Memory B cell (primary cell): Measurements from ENCODE around the gene NDUFB10.

Experiments used
- ATAC-seq: fragments of 150-1000 bp; cut with Tn5 transposase; 2 replicates; pipeline ENCODE4 v1.10.0; 2021; ENCODE audit warnings: low read depth, mild to moderate bottlenecking, moderate library complexity
- DNase-seq, 2 donors: peaks; one replicate each; pipeline ENCODE4 v3.0.0; 2022; ENCODE audit warnings: low spot score in 2 of 2
- H3K27ac Mint-ChIP-seq: one replicate; pipeline ENCODE4 v1.8.0; 2022; ENCODE audit warnings: mild to moderate bottlenecking, moderate library complexity, mixed read lengths
- H3K27me3 Mint-ChIP-seq: one replicate; pipeline ENCODE4 v1.8.0; 2022; ENCODE audit warnings: mixed read lengths
- H3K36me3 Mint-ChIP-seq: one replicate; pipeline ENCODE4 v1.8.0; 2022; ENCODE audit warnings: mild to moderate bottlenecking, mixed read lengths
- H3K4me1 Mint-ChIP-seq: one replicate; pipeline ENCODE4 v1.8.0; 2022; ENCODE audit warnings: mixed read lengths
- H3K4me3 Mint-ChIP-seq: one replicate; pipeline ENCODE4 v1.8.0; 2022; ENCODE audit warnings: mild to moderate bottlenecking, moderate library complexity, mixed read lengths
- H3K9me3 Mint-ChIP-seq: one replicate; pipeline ENCODE4 v1.8.0; 2022; ENCODE audit warnings: mixed read lengths

The NDUFB10 gene

DNA sequence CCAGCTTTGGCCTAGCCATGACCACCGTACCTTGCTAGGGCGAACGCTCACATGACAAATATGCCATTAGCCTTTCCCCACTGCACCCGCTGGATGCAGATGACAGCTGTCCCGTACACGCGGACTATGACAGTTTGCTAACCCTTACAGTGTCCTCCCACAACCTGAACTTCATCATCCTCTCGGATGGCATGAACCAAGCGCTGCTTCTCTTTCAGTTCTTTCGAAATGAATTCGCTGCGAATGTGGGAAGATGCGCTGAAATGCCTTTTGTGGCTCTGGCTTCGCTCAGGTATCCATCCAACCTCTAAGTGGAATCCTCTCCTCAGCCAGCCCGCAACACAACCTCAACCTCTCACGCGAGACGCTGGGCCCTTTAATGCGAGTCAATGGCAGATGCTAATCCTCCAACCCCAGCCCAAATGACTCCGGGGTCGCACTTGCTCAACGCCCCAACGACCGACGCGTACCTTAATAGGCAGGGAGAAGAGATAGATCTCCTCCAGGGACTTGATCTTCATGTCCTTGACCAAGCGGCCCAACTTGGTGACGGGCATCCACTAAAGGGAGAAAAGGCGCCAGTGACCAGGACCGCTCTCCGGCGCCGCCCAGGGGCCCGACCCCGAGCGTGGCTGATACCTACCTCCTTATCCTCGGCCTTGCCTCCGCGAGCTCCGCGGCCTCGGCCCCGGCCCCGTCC is 4.6 kb downstream of the NDUFB10 start:
- DNase-seq (no peak), ATAC-seq (no peak)
- H3K4me1 Mint-ChIP-seq: peaks cover 37% of the 10 kb centered on the region
- H3K36me3 Mint-ChIP-seq: peaks cover 9% of the 10 kb centered on the region
- no peaks in the 10 kb centered on the region for H3K9me3 Mint-ChIP-seq
- H3K27me3 Mint-ChIP-seq: no peaks in the 10 kb centered on the region
- peak overlapping the region; percentile 99 for H3K27ac Mint-ChIP-seq
- H3K4me3 Mint-ChIP-seq: peak overlapping the region; percentile 95

DNA sequence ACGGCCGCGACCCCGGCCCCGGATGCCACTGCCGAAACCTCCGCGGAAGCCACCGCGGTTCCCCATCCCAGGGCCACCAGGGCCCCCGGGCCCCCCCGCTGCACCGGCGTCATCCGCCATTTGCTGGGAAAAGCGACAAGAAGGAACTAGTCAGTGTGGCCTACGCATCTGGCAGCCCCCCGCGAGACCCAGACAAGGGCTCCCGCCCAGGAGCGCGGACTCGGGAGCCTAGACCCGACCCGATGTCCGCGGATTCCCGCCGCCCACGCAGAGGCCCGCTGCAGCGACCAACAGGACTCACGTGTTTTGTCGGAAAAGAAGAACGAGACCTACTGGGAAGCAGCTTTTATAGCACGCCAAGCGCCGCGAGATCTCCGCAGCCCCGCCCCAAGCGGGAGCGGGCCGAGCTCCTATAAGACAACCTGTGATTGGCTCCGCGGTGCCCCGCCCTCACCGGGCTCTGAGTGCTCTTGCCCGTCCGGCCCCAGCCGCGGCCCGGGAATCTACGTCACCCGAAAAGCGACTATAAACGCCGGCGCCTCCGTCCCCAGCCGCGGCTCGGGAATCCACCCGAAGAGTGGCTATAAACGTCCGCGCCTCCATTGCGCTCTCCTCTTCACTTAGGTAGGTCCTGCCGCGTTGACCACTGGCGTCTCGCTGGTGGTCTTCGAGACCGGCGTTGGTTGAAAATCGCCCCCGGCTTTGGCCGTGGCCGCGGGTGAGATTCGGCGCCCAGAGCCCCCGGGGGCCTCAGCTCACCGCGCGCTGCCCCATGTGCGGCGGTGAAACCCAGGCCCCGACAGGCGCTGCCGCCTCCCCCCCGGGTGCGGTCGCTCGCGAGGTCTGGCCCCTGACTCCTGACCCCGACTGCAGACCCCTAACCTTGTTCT is 5.4 kb downstream of the NDUFB10 start, which contains the start of gene RPS2:
Gene RPS2, minus strand, starts transcription at position 321 of the 890 bp plus-strand sequence. Its CDS starts 201 bp downstream, at position 120.
- peak within 1 kb of the TSS; percentile 99 for H3K27ac Mint-ChIP-seq
- peak within 1 kb of the TSS; percentile 95 for H3K4me3 Mint-ChIP-seq
- peak; percentile 93 for ATAC-seq
- no peaks in the 10 kb centered on the region for H3K27me3 Mint-ChIP-seq
- no peaks in the 10 kb centered on the region for H3K9me3 Mint-ChIP-seq
- H3K4me1 Mint-ChIP-seq: peaks cover 33% of the 10 kb centered on the region
- peak; percentile 99 for DNase-seq
- peaks cover 9% of the 10 kb centered on the region for H3K36me3 Mint-ChIP-seq

DNA sequence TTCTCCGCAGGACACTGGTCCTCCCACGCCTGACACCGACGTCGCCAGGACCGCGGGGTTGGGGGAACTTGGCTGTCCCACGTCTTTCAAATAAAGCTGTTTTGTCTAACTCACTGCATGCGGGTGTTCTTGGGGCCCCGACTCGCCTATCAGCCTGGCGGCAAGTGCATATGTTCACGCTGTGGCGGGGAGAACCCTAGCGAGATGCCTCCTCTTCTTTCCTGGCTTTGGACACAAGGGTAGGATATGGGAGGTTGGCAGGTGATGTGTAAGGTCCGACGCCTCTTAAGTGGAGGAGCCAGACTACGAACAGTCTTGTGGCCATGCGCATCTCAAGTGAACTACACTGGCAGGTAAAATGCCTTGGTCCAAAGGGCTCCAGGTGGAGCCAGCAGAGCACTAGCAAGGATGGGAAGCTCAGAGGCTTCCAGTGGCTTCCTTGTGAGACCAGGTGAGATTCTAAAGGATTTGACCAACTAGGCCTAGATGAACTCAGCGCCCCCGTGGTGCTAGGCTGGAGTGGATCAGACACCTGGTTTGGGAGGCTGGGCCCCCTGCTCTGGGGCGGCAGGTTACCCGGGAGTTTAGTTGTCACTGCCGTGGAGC is 6.2 kb downstream of the NDUFB10 start:
- H3K36me3 Mint-ChIP-seq: peaks cover 9% of the 10 kb centered on the region
- peaks cover 29% of the 10 kb centered on the region for H3K4me1 Mint-ChIP-seq
- H3K4me3 Mint-ChIP-seq: peak overlapping the region; percentile 95
- H3K27me3 Mint-ChIP-seq: no peaks in the 10 kb centered on the region
- peak overlapping the region; percentile 99 for H3K27ac Mint-ChIP-seq
- DNase-seq: no peak
- ATAC-seq: no peak
- H3K9me3 Mint-ChIP-seq: no peaks in the 10 kb centered on the region

DNA sequence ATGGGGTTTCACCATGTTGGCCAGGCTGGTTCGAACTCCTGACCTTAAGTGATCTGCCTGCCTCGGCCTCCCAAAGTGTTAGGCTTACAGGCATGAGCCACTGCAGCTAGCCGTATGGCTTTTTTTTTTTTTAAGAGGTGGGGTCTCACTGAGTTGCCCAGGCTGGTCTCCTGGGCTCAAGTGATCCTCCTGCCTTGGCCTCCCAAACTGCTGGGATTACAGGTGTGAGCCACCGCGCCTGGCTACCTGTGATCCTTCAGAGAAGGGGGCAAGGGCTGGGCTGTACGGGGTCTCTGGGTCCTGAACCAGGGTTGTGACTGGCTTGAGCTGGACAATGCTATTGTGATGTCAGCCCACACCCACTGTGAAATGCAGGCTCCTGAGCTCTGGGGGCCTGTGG is 7.1 kb downstream of the NDUFB10 start, which contains the start of gene RNF151:
Gene RNF151, plus strand, starts transcription at position 397 of the 400 bp plus-strand sequence. CDS start 26 bp downstream, outside the sequence.
- no peaks in the 10 kb centered on the region for H3K27me3 Mint-ChIP-seq
- H3K9me3 Mint-ChIP-seq: no peaks in the 10 kb centered on the region
- peaks cover 9% of the 10 kb centered on the region for H3K36me3 Mint-ChIP-seq
- DNase-seq (no peak), ATAC-seq (no peak)
- H3K4me1 Mint-ChIP-seq: peaks cover 26% of the 10 kb centered on the region
- peak within 1 kb of the TSS; percentile 95 for H3K4me3 Mint-ChIP-seq
- peak within 1 kb of the TSS; percentile 99 for H3K27ac Mint-ChIP-seq

DNA sequence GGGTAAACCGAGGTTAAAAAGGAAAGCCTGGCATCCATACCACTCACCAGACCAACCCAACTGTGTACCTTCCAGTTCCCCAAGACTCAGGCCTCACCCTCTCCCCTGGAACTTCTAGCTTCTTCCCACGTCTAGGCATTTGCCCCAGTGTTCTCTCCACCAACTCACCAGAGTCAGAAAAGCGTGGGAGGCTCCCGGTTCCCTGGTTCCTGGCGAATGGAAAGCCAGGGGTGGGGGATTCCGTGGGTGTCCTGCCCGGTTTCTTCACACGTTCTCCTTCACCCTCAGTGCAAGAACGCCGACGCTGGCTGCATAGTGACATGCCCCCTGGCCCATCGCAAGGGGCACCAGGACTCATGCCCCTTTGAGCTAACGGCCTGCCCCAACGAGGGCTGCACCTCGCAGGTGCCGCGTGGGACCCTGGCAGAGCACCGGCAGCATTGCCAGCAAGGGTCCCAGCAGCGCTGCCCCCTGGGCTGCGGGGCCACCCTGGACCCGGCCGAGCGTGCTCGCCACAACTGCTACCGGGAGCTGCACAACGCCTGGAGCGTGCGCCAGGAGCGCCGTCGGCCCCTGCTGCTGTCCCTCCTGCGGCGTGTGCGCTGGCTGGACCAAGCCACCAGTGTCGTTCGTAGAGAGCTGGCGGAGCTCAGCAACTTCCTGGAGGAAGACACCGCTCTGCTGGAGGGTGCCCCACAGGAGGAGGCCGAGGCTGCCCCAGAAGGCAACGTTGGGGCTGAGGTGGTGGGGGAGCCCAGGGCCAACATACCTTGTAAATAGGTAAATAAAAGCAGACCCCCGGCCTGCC is 9.0 kb downstream of the NDUFB10 start:
- ATAC-seq: no peak
- H3K27me3 Mint-ChIP-seq: peaks cover 3% of the 10 kb centered on the region
- H3K9me3 Mint-ChIP-seq: no peaks in the 10 kb centered on the region
- DNase-seq: no peak
- no peak overlapping the region for H3K27ac Mint-ChIP-seq
- peaks cover 27% of the 10 kb centered on the region for H3K4me1 Mint-ChIP-seq
- H3K4me3 Mint-ChIP-seq: no peak overlapping the region
- peaks cover 8% of the 10 kb centered on the region for H3K36me3 Mint-ChIP-seq

DNA sequence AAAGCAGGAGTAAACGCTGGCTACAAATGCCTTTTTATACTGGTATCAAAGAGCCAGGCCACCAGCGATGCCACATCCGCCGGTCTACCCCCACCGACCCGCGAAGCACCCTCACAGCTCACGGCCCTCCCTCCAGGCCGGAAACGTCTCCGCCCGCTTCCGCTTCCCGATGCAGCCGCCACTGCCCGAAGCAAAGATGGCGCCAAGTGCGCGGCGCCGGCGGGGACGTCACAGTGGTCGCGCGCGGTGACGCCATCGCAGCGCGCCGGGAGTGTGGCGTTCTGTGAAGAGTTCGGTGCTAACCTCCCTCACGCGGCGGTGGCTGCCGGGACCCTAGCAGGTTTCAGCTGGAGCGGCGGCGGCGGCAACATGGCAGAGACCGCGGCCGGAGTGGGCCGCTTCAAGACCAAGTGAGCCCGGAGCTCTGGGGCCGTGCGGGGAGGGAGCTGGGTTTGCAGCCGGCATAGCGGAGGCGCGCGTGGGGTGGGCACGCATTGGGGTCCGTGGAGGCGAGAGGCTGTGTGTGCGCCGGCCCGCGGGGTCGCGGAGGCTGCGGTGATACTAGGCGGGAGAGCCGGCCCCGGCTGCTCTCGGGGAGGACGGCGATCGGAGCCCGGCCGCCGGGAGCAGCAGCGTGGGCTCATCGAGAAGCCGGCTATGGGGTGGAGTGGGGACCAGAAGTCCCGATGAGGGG is 12.6 kb downstream of the NDUFB10 start, which contains the start of gene TBL3:
Gene TBL3, plus strand, starts transcription at position 258 of the 694 bp plus-strand sequence. Its CDS starts 112 bp downstream, at position 370.
- ATAC-seq (peak; percentile 98), DNase-seq (peak; percentile 96 to 99)
- Mint-ChIP-seq H3K4me1 (peaks cover 15% of the 10 kb centered on the region), H3K9me3 (no peaks in the 10 kb centered on the region), H3K27me3 (peaks cover 4% of the 10 kb centered on the region), H3K27ac (peak within 1 kb of the TSS; percentile 95), H3K4me3 (peak within 1 kb of the TSS; percentile 94), H3K36me3 (peaks cover 18% of the 10 kb centered on the region)

DNA sequence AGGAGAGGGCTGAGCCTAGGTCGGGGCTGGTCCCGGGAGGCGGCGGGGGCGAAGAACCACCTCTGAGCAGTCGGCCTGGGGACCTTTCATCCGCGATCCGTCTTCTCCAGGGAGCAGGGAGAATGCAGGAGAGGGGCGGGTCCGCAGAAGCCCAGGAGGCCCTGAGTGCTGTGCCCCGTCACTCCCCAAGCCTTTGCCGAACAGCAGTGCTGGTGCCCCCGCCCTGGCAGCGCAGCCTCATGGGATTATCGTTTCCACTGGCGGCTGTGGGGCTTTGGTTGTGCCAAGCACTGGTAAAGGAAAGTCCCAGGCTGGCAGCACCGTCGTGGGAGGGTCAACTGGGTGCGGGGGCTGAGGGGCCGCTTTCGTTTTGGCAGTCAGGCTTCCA is 13.1 kb downstream of the NDUFB10 start:
- Mint-ChIP-seq H3K9me3 (no peaks in the 10 kb centered on the region), H3K27ac (peak overlapping the region; percentile 95), H3K36me3 (peaks cover 22% of the 10 kb centered on the region), H3K4me3 (peak overlapping the region; percentile 94), H3K4me1 (peaks cover 15% of the 10 kb centered on the region), H3K27me3 (peaks cover 4% of the 10 kb centered on the region)
- peak in 1 of 2 donors; percentile 18 for DNase-seq
- ATAC-seq: no peak

DNA sequence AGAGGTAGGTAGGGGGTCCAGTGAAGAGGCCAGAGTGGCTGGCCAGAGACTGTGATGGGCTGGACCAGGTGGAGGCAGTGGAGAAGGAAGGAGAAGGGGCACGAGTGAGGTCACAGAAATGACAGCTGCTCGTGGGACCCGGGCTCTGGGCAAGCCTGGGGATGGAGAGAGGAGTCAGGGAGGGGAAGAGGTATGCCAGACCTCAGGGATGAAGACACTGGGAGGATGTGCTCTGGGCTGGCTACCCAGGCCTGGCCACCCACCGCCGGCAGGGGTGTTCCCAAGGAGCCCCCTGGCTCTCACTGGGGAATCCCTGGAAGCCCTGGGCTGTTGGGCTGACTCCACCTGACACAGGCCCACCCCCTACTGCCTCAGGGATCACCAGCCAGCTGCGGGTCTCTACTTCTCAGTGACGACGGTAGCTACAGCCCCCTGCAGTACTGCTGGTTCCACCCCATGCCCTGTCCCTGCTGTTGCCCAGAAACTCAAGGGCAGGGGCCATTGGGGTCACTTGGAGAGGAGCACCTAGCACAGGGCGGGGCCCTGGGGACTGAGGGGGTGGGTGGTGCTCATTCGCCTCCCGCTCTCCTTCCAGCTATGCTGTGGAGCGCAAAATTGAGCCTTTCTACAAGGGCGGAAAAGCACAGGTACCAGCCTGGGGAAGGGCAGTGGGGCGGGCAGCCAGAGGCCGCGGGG is 14.3 kb downstream of the NDUFB10 start:
- peaks cover 27% of the 10 kb centered on the region for H3K36me3 Mint-ChIP-seq
- H3K4me3 Mint-ChIP-seq: no peak overlapping the region
- H3K9me3 Mint-ChIP-seq: no peaks in the 10 kb centered on the region
- H3K4me1 Mint-ChIP-seq: peaks cover 15% of the 10 kb centered on the region
- H3K27me3 Mint-ChIP-seq: peaks cover 5% of the 10 kb centered on the region
- DNase-seq: no peak
- no peak for ATAC-seq
- H3K27ac Mint-ChIP-seq: peak overlapping the region; percentile 77

DNA sequence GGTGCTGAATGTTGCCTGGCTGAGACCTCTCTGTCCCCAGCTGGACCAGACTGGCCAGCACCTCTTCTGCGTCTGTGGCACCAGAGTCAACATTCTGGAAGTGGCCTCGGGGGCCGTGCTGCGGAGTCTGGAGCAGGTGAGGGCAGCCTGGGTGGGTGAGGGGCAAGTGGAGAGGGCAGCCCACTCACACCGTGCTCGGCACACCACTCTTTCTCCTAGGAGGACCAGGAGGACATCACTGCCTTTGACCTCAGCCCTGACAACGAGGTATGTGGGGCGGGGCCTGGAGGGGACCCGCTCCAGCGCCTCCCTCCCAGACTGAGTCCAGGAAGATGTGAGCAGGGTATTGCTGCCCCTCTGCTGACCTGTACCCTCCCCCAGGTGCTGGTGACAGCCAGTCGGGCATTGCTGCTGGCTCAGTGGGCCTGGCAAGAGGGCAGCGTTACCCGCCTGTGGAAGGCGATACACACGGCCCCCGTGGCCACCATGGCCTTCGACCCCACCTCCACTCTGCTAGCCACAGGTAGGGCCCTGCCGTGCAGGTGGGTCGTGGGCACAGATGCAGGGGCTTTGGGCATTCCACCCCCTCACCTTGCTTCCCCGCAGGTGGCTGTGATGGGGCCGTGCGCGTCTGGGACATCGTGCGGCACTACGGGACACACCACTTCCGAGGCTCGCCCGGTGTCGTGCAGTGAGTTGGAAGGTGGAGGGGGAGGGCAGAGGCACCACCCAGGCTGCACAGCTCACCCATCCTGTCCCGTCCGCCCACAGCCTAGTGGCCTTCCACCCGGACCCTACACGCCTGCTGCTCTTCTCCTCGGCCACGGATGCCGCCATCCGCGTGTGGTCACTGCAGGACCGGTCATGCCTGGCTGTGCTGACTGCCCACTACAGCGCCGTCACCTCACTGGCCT is 15.1 kb downstream of the NDUFB10 start:
- Mint-ChIP-seq H3K4me3 (peak overlapping the region; percentile 50), H3K4me1 (peaks cover 15% of the 10 kb centered on the region), H3K27ac (no peak overlapping the region), H3K27me3 (peaks cover 5% of the 10 kb centered on the region), H3K36me3 (peaks cover 30% of the 10 kb centered on the region), H3K9me3 (no peaks in the 10 kb centered on the region)
- no peak for DNase-seq
- no peak for ATAC-seq

DNA sequence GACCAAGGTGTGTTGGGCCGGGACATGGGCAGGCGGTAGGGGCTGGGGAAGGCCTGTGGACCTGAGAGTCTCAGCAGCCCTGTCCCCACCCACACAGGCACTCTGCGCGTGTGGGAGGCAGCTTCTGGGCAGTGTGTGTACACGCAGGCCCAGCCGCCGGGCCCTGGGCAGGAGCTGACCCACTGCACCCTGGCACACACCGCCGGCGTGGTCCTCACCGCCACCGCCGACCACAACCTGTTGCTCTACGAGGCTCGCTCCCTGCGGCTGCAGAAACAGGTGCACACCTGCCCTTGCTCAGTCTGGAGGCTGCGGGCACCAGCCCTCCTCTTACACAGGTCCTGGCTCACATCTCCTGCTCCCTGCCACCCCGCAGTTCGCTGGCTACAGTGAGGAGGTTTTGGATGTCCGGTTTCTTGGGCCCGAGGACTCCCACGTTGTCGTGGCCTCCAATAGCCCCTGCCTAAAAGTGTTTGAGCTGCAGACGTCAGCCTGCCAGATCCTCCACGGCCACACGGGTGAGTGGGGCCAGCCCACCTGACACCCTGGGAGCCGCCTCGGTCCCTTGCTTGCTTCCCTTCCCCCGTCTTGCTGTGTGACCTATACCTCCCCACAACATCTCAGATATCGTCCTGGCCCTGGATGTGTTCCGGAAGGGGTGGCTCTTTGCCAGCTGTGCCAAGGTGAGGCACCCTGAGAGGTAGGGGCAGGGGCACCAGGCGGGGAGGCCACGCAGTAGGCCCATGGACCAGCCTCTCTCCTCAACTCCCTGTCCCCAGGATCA is 16.3 kb downstream of the NDUFB10 start:
- H3K4me3 Mint-ChIP-seq: no peak overlapping the region

DNA sequence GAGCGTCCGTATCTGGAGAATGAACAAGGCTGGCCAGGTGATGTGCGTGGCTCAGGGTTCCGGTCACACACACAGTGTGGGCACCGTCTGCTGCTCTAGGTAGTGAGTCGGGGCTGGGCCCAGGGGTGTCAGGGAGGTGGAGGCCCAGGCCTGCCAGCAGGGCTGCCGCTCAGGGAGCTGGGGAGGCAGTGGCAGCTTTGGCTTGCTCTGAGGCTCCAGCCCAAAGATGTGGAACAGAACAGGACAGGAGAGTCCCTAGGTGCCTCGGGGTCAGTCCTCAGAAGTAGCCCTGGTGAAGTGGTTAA is 16.8 kb downstream of the NDUFB10 start:
- Mint-ChIP-seq H3K27me3 (peaks cover 5% of the 10 kb centered on the region), H3K4me3 (no peak overlapping the region), H3K36me3 (peaks cover 30% of the 10 kb centered on the region), H3K9me3 (no peaks in the 10 kb centered on the region), H3K27ac (no peak overlapping the region), H3K4me1 (peaks cover 11% of the 10 kb centered on the region)
- ATAC-seq (no peak), DNase-seq (no peak)

More for the DNA sequence above, 16.3 kb downstream of the NDUFB10 start:
- Mint-ChIP-seq H3K27ac (no peak overlapping the region), H3K4me1 (peaks cover 15% of the 10 kb centered on the region), H3K9me3 (no peaks in the 10 kb centered on the region), H3K36me3 (peaks cover 30% of the 10 kb centered on the region), H3K27me3 (peaks cover 5% of the 10 kb centered on the region)
- ATAC-seq (no peak), DNase-seq (no peak)
